ENCODE data around the gene CR1.
"Not testable (repeated sequence)": the region's sequence is repeated elsewhere in the genome, so short reads cannot be mapped to it uniquely, and the experiment has no call there.

The CR1 gene

GRCh38 chr1:207594095-207594494 lies 98.1 kb downstream of the CR1 start:
- not testable (repeated sequence) for DNase-seq

GRCh38 chr1:207603777-207604176 lies 107.8 kb downstream of the CR1 start:
- no peak for DNase-seq

- no peak for DNase-seq
These were observed 109.7 kb downstream of the CR1 start for GRCh38 chr1:207605444-207606361.

GRCh38 chr1:207606362-207606755 lies 110.4 kb downstream of the CR1 start:
- no peak for DNase-seq

- DNase-seq, result no peak
These were observed 116.8 kb downstream of the CR1 start for GRCh38 chr1:207612762-207613161.

GRCh38 chr1:207619871-207620542 lies 124.0 kb downstream of the CR1 start:
- peak in 1 of 2 donors; percentile 46 for DNase-seq

GRCh38 chr1:207620543-207620893 lies 124.6 kb downstream of the CR1 start:
- DNase-seq, result no peak

GRCh38 chr1:207625504-207626071 lies 129.6 kb downstream of the CR1 start:
- DNase-seq, result not testable (repeated sequence)

- DNase-seq, result no peak
These were observed 131.0 kb downstream of the CR1 start for GRCh38 chr1:207626972-207627337.

GRCh38 chr1:207627496-207627895 lies 131.5 kb downstream of the CR1 start:
- DNase-seq, result no peak

- no peak for DNase-seq
These were observed 132.8 kb downstream of the CR1 start for GRCh38 chr1:207628776-207629175.

- no peak for DNase-seq
These were observed 135.2 kb downstream of the CR1 start for GRCh38 chr1:207631137-207631536.

- no peak for DNase-seq
These were observed 137.3 kb downstream of the CR1 start for GRCh38 chr1:207633226-207633625.

GRCh38 chr1:207633699-207634289 lies 137.8 kb downstream of the CR1 start:
- not testable (repeated sequence) for DNase-seq

GRCh38 chr1:207634293-207634692 lies 138.3 kb downstream of the CR1 start:
- not testable (repeated sequence) for DNase-seq

- peak in 1 of 2 donors; percentile 2 for DNase-seq
These were observed 139.7 kb downstream of the CR1 start for GRCh38 chr1:207635569-207636186.

- DNase-seq, result not testable (repeated sequence)
These were observed 142.7 kb downstream of the CR1 start for GRCh38 chr1:207638487-207639145.

- DNase-seq, result not testable (repeated sequence)
These were observed 143.4 kb downstream of the CR1 start for GRCh38 chr1:207639362-207639761.

- no peak for DNase-seq
These were observed 148.4 kb downstream of the CR1 start for GRCh38 chr1:207644166-207644851.

- DNase-seq, result peak in 1 of 2 donors; percentile 30
These were observed 149.1 kb downstream of the CR1 start, which contains the start of gene CR1L for GRCh38 chr1:207644852-207645634. Gene CR1L (plus strand): TSS chr1:207645133. CDS start chr1:207645234, 101 bp downstream.

GRCh38 chr1:207645635-207646081 lies 149.7 kb downstream of the CR1 start:
- no peak for DNase-seq

All from bone marrow (tissue), 2 donors.